Mesenchymal stem cell (in vitro differentiated cells and primary cell): ENCODE data around the gene CYTL1.

Source experiments
- DNase-seq: peaks from one replicate; pipeline ENCODE4 v3.0.0-alpha.2; 2013
- H2AFZ ChIP-seq: one replicate; pipeline ENCODE4 v1.6.1; 2013; ENCODE audit warnings: low read depth, mild to moderate bottlenecking, control low read depth, inconsistent platforms, low read length, moderate library complexity
- H2AK5ac ChIP-seq: 2 replicates; pipeline ENCODE4 v1.6.1; 2013; ENCODE audit warnings: low read length, moderate library complexity, mild to moderate bottlenecking, inconsistent platforms; ENCODE audit not compliant: severe bottlenecking
- H2BK120ac ChIP-seq: one replicate; pipeline ENCODE4 v1.6.1; 2013; ENCODE audit warnings: low read depth, mild to moderate bottlenecking, inconsistent platforms, low read length, moderate library complexity
- H2BK12ac ChIP-seq, 2 experiments: one replicate each; pipeline ENCODE4 v1.6.1; 2013; ENCODE audit warnings: inconsistent platforms in 2 of 2, low read length in 2 of 2, mild to moderate bottlenecking in 2 of 2, moderate library complexity in 2 of 2, control low read depth in 1 of 2
- H2BK15ac ChIP-seq: one replicate; pipeline ENCODE4 v1.6.1; 2013; ENCODE audit warnings: mild to moderate bottlenecking, low read depth, inconsistent platforms; ENCODE audit not compliant: poor library complexity, severe bottlenecking
- H2BK5ac ChIP-seq: 2 replicates; pipeline ENCODE4 v1.6.1; 2013; ENCODE audit warnings: low read depth, mild to moderate bottlenecking, low read length, control low read depth, inconsistent platforms; ENCODE audit not compliant: poor library complexity, severe bottlenecking
- H3K14ac ChIP-seq, 2 experiments: one replicate each; pipeline ENCODE4 v1.6.1; 2013; ENCODE audit warnings: inconsistent platforms in 2 of 2, low read length in 2 of 2, control low read depth in 1 of 2, mild to moderate bottlenecking in 1 of 2, moderate library complexity in 1 of 2
- H3K18ac ChIP-seq, 2 experiments: one replicate each; pipeline ENCODE4 v1.6.1; 2013; ENCODE audit warnings: inconsistent platforms in 2 of 2, low read length in 2 of 2, control low read depth in 1 of 2, low read depth in 1 of 2, mild to moderate bottlenecking in 1 of 2
- H3K23ac ChIP-seq, 2 experiments: one replicate each; pipeline ENCODE4 v1.6.1; 2013; ENCODE audit warnings: inconsistent platforms in 2 of 2, low read length in 2 of 2, mild to moderate bottlenecking in 2 of 2, moderate library complexity in 2 of 2, control low read depth in 1 of 2
- H3K27ac ChIP-seq: 2 replicates; pipeline ENCODE4 v1.5.1; 2013; ENCODE audit warnings: mild to moderate bottlenecking, moderate library complexity, low read length, control low read depth, inconsistent platforms; ENCODE audit not compliant: poor library complexity, severe bottlenecking
- H3K27me3 ChIP-seq, 2 experiments: 2 replicates each; pipeline versions ENCODE4 v1.6.1 to v1.7.0; 2013; ENCODE audit warnings: low read length in 2 of 2, mild to moderate bottlenecking in 2 of 2, moderate library complexity in 2 of 2, control low read depth in 1 of 2, inconsistent platforms in 1 of 2; ENCODE audit not compliant: control insufficient read depth in 1 of 2, insufficient read depth in 1 of 2
- H3K36me3 ChIP-seq, 2 experiments: 2 replicates each; pipeline versions ENCODE4 v1.6.1 to v1.7.0; 2013; ENCODE audit warnings: low read length in 2 of 2, control low read depth in 1 of 2, inconsistent platforms in 1 of 2, low read depth in 1 of 2, mild to moderate bottlenecking in 1 of 2; ENCODE audit not compliant: insufficient read depth in 2 of 2, control insufficient read depth in 1 of 2
- H3K4ac ChIP-seq, 2 experiments: one replicate each; pipeline ENCODE4 v1.6.1; 2013; ENCODE audit warnings: inconsistent platforms in 2 of 2, low read length in 2 of 2, mild to moderate bottlenecking in 2 of 2, moderate library complexity in 2 of 2, control low read depth in 1 of 2, low read depth in 1 of 2
- H3K4me1 ChIP-seq: 2 replicates; pipeline ENCODE4 v1.6.1; 2013; ENCODE audit warnings: low read depth, low read length, control low read depth; ENCODE audit not compliant: control insufficient read depth, insufficient read depth
- H3K4me2 ChIP-seq: 2 replicates; pipeline ENCODE4 v1.6.1; 2013; ENCODE audit warnings: low read length, mild to moderate bottlenecking, inconsistent platforms; ENCODE audit not compliant: poor library complexity, severe bottlenecking
- H3K4me3 ChIP-seq, 2 experiments: 2 replicates each; pipeline versions ENCODE4 v1.5.1 to v1.7.0; 2013; ENCODE audit warnings: low read length in 2 of 2, mild to moderate bottlenecking in 2 of 2, control low read depth in 1 of 2, low read depth in 1 of 2; ENCODE audit not compliant: insufficient read depth in 1 of 2
- H3K79me1 ChIP-seq: replicated peaks from 2 replicates; pipeline ENCODE4 v1.6.1; 2013; ENCODE audit warnings: mild to moderate bottlenecking, control low read depth, low read length, inconsistent platforms; ENCODE audit not compliant: poor library complexity, severe bottlenecking
- H3K9ac ChIP-seq: 2 replicates; pipeline ENCODE4 v1.7.0; 2013; ENCODE audit warnings: mild to moderate bottlenecking, low read length, moderate library complexity
- H3K9me3 ChIP-seq: 2 replicates; pipeline ENCODE4 v1.7.0; 2013; ENCODE audit warnings: mild to moderate bottlenecking, low read length; ENCODE audit not compliant: control insufficient read depth
- H4K8ac ChIP-seq: one replicate; pipeline ENCODE4 v1.6.1; 2013; ENCODE audit warnings: inconsistent platforms, mild to moderate bottlenecking, low read length, moderate library complexity
- H4K91ac ChIP-seq: one replicate; pipeline ENCODE4 v1.6.1; 2013; ENCODE audit warnings: mild to moderate bottlenecking, low read length, inconsistent platforms
- WGBS: methylation state at CpG from one replicate; pipeline ENCODE4 v1.1.7; 2013; ENCODE audit warnings: mixed read lengths; 5-methylcytosine and 5-hydroxymethylcytosine counted together

The CYTL1 gene

GRCh38 chr4:5051278-5052203, 32.3 kb upstream of the CYTL1 start, which contains the start of gene STK32B:
STK32B (plus strand) TSS chr4:5051480.
- H3K79me1 ChIP-seq: peaks cover 16% of the 10 kb centered on the region
- no peak within 1 kb of the TSS for H2BK120ac ChIP-seq
- H3K27ac ChIP-seq: peak within 1 kb of the TSS; percentile 15
- peak within 1 kb of the TSS; percentile 60 for H2BK15ac ChIP-seq
- peak within 1 kb of the TSS; percentile 52 for H4K91ac ChIP-seq
- H3K4me1 ChIP-seq: peaks cover 27% of the 10 kb centered on the region
- H3K9me3 ChIP-seq: no peaks in the 10 kb centered on the region
- no peaks in the 10 kb centered on the region for H3K27me3 ChIP-seq
- H3K36me3 ChIP-seq: no peaks in the 10 kb centered on the region
- DNase-seq: peak; percentile 86
- 1% methylated on average over 70 of the region's 103 CpGs for WGBS
- peak within 1 kb of the TSS in 1 of 2 experiments; percentile 70 for H3K23ac ChIP-seq
- H3K4ac ChIP-seq: peak within 1 kb of the TSS in 1 of 2 experiments; percentile 69
- peak within 1 kb of the TSS in 1 of 2 experiments; percentile 69 for H3K14ac ChIP-seq
- peak within 1 kb of the TSS; percentile 78 to 92 for H3K4me3 ChIP-seq
- H2AFZ ChIP-seq: peak within 1 kb of the TSS; percentile 48
- peak within 1 kb of the TSS; percentile 98 for H3K4me2 ChIP-seq
- peak within 1 kb of the TSS in 1 of 2 experiments; percentile 47 for H2BK12ac ChIP-seq
- no peak within 1 kb of the TSS for H2AK5ac ChIP-seq
- peak within 1 kb of the TSS; percentile 91 for H3K9ac ChIP-seq
- H4K8ac ChIP-seq: peak within 1 kb of the TSS; percentile 77
- peak within 1 kb of the TSS; percentile 41 to 80 for H3K18ac ChIP-seq
- H2BK5ac ChIP-seq: peak within 1 kb of the TSS; percentile 14

- Histone ChIP-seq H3K27ac (peak overlapping the region; percentile 8), H3K18ac (peak overlapping the region; percentile 34 to 65), H2BK15ac (peak overlapping the region; percentile 60), H3K9me3 (no peaks in the 10 kb centered on the region), H3K23ac (no peak overlapping the region), H4K8ac (peak overlapping the region; percentile 48), H3K4me2 (peak overlapping the region; percentile 98), H2BK5ac (no peak overlapping the region), H2BK120ac (no peak overlapping the region), H3K4me1 (peaks cover 27% of the 10 kb centered on the region), H2BK12ac (peak overlapping the region in 1 of 2 experiments; percentile 47), H3K4ac (no peak overlapping the region), H3K9ac (peak overlapping the region; percentile 91), H3K36me3 (no peaks in the 10 kb centered on the region), H2AFZ (peak overlapping the region; percentile 48), H3K27me3 (no peaks in the 10 kb centered on the region), H2AK5ac (no peak overlapping the region), H3K4me3 (peak overlapping the region; percentile 78 to 92), H4K91ac (no peak overlapping the region), H3K14ac (peak overlapping the region in 1 of 2 experiments; percentile 69), H3K79me1 (peaks cover 12% of the 10 kb centered on the region)
- DNase-seq: peak; percentile 86
- 3% methylated on average over 31 of the region's 36 CpGs for WGBS
These were observed 31.4 kb upstream of the CYTL1 start for GRCh38 chr4:5050520-5051277.

- Histone ChIP-seq H3K4me2 (no peak overlapping the region), H2BK15ac (no peak overlapping the region), H4K91ac (no peak overlapping the region), H3K14ac (no peak overlapping the region), H3K27ac (no peak overlapping the region), H2AK5ac (no peak overlapping the region), H3K4me3 (no peak overlapping the region), H3K4ac (no peak overlapping the region), H2AFZ (no peak overlapping the region), H2BK12ac (no peak overlapping the region), H3K79me1 (peaks cover 2% of the 10 kb centered on the region), H3K36me3 (no peaks in the 10 kb centered on the region), H3K23ac (no peak overlapping the region), H4K8ac (no peak overlapping the region), H3K18ac (no peak overlapping the region), H3K9me3 (no peaks in the 10 kb centered on the region), H2BK120ac (no peak overlapping the region), H3K9ac (no peak overlapping the region), H3K4me1 (peaks cover 20% of the 10 kb centered on the region), H3K27me3 (no peaks in the 10 kb centered on the region), H2BK5ac (no peak overlapping the region)
- WGBS: 85% methylated on average over 4 of the region's 4 CpGs
- DNase-seq: no peak
These were observed 29.5 kb upstream of the CYTL1 start for GRCh38 chr4:5048721-5049120.

- H3K9ac ChIP-seq: no peak overlapping the region
- H3K4me2 ChIP-seq: no peak overlapping the region
- H2BK15ac ChIP-seq: no peak overlapping the region
- no peaks in the 10 kb centered on the region for H3K36me3 ChIP-seq
- no peak overlapping the region for H3K4me3 ChIP-seq
- 64% methylated on average over 3 of the region's 3 CpGs for WGBS
- no peaks in the 10 kb centered on the region for H3K79me1 ChIP-seq
- H3K18ac ChIP-seq: no peak overlapping the region
- no peak overlapping the region for H4K8ac ChIP-seq
- no peak for DNase-seq
- no peak overlapping the region for H2AK5ac ChIP-seq
- H3K4ac ChIP-seq: no peak overlapping the region
- no peaks in the 10 kb centered on the region for H3K27me3 ChIP-seq
- H3K14ac ChIP-seq: no peak overlapping the region
- no peak overlapping the region for H3K27ac ChIP-seq
- no peak overlapping the region for H2BK5ac ChIP-seq
- no peaks in the 10 kb centered on the region for H3K9me3 ChIP-seq
- no peak overlapping the region for H2AFZ ChIP-seq
- no peak overlapping the region for H2BK12ac ChIP-seq
- H3K23ac ChIP-seq: no peak overlapping the region
- H3K4me1 ChIP-seq: peaks cover 5% of the 10 kb centered on the region
- H4K91ac ChIP-seq: no peak overlapping the region
- no peak overlapping the region for H2BK120ac ChIP-seq
These were observed 25.8 kb upstream of the CYTL1 start for GRCh38 chr4:5045097-5045496.
